ENCODE measurements around the gene PLA2R1.

- TF ChIP-seq ZBTB21 (CRISPR knock-in tag; IDR thresholded peaks at IDR 0.05; ENCODE audit: borderline replicate concordance) (no peak), CTCF (IDR thresholded peaks at IDR 0.05) (no peak), JUN (CRISPR knock-in tag; IDR thresholded peaks at IDR 0.05) (no peak), ZNF121 (CRISPR knock-in tag; IDR thresholded peaks at IDR 0.05) (no peak), ATF3 (CRISPR knock-in tag; conservative IDR thresholded peaks at IDR 0.05) (no peak), ZNF138 (CRISPR knock-in tag; conservative IDR thresholded peaks at IDR 0.05) (no peak), IRF1 (CRISPR knock-in tag; IDR thresholded peaks at IDR 0.05) (no peak), MAX (CRISPR knock-in tag; IDR thresholded peaks at IDR 0.05) (no peak), ZNF416 (CRISPR knock-in tag; IDR thresholded peaks at IDR 0.05) (no peak), TEAD4 (CRISPR knock-in tag; IDR thresholded peaks at IDR 0.05) (no peak)
These were observed 13.8 kb upstream of the PLA2R1 start for GRCh38 chr2:160076241-160076640.

Data from WTC11 (cell line).